K562 (cell line): ENCODE data around the gene PDIA4. TPM values are rescaled to one million over a fixed set of nuclear protein-coding genes. Genes with fewer than 3 reads are reported as not detected.

Experiments
- COPS2 ChIP-seq: fragments of 450-650 bp; conservative IDR thresholded peaks from 2 replicates; pipeline ENCODE4 v1.6.1; 2016; ENCODE audit warnings: mild to moderate bottlenecking, moderate library complexity
- CREB1 ChIP-seq, 2 experiments: sonication (generic) in 1 of 2; formaldehyde crosslinking in 1 of 2; IDR thresholded peaks; 2 replicates each; pipeline versions ENCODE4 v1.6.1 to v1.8.0; 2012 to 2022; ENCODE audit warnings: inconsistent platforms in 1 of 2, mild to moderate bottlenecking in 1 of 2, missing genetic modification reagents in 1 of 2, moderate library complexity in 1 of 2
- FOS ChIP-seq: IDR thresholded peaks from 3 replicates; pipeline ENCODE4 v1.6.1; 2011; ENCODE audit not compliant: insufficient read length; ENCODE audit errors: extremely low read depth
- HLTF ChIP-seq: fragments of 450-650 bp; IDR thresholded peaks from 2 replicates; pipeline ENCODE4 v1.6.1; 2016
- KDM4B ChIP-seq, 2 experiments: fragments of 450-650 bp in 1 of 2; sonication (generic) in 1 of 2; IDR thresholded peaks; 2 replicates each; pipeline ENCODE4 v1.6.1; 2016 to 2017; ENCODE audit warnings: borderline replicate concordance in 2 of 2, antibody characterized with exemption in 1 of 2, low read depth in 1 of 2, mild to moderate bottlenecking in 1 of 2
- MEF2A ChIP-seq: IDR thresholded peaks from 2 replicates; pipeline ENCODE4 v1.6.1; 2011; ENCODE audit warnings: low read depth, mild to moderate bottlenecking, low read length, moderate library complexity; ENCODE audit not compliant: control insufficient read depth
- NCOA1 ChIP-seq: fragments of 450-650 bp; IDR thresholded peaks from 2 replicates; pipeline ENCODE4 v1.6.1; 2016; ENCODE audit warnings: low read depth
- NCOA2 ChIP-seq, 2 experiments: fragments of 450-650 bp; IDR thresholded peaks; 2 replicates each; pipeline ENCODE4 v1.6.1; 2018; ENCODE audit warnings: mild to moderate bottlenecking in 2 of 2, moderate library complexity in 1 of 2; ENCODE audit not compliant: partially characterized antibody in 2 of 2
- OTX1 ChIP-seq: fragments of 450-650 bp; formaldehyde crosslinking; IDR thresholded peaks from 2 replicates; pipeline ENCODE4 v1.4.0; 2022; ENCODE audit warnings: mild to moderate bottlenecking
- RNF2 ChIP-seq: sonication (generic); IDR thresholded peaks from 2 replicates; pipeline ENCODE4 v1.6.1; 2016
- SAP30 ChIP-seq: fragments of 200-600 bp; sonication (generic); IDR thresholded peaks from 2 replicates; pipeline ENCODE4 v1.6.1; 2012; ENCODE audit warnings: borderline replicate concordance, low read depth, mild to moderate bottlenecking, moderate library complexity, low read length, control low read depth, inconsistent platforms; ENCODE audit not compliant: insufficient read depth, poor library complexity, severe bottlenecking
- SMARCA5 ChIP-seq: fragments of 450-650 bp; IDR thresholded peaks from 2 replicates; pipeline ENCODE4 v1.6.1; 2016
- SNAPC5 ChIP-seq: fragments of 250-450 bp; sonication (Bioruptor Pico); IDR thresholded peaks from 2 replicates; pipeline ENCODE4 v1.8.0; 2021; ENCODE audit warnings: moderate library complexity, mild to moderate bottlenecking, inconsistent platforms
- ZNF140 ChIP-seq: fragments of 250-450 bp; sonication (Bioruptor Pico); IDR thresholded peaks from 2 replicates; pipeline ENCODE4 v1.8.0; 2021; ENCODE audit warnings: moderate library complexity, mild to moderate bottlenecking, inconsistent platforms
- ZNF280B ChIP-seq: fragments of 250-450 bp; sonication (Bioruptor Pico); IDR thresholded peaks from 2 replicates; pipeline ENCODE4 v1.5.1; 2021; ENCODE audit warnings: mild to moderate bottlenecking
- ZNF407 ChIP-seq: fragments of 450-650 bp; IDR thresholded peaks from 2 replicates; pipeline ENCODE4 v1.6.1; 2016; ENCODE audit warnings: low read depth
- polyA plus RNA-seq, 8 experiments: library from polyadenylated mRNA; depleted of rRNA in 4 of 8; stranded (reverse) in 5 of 8; unstranded in 3 of 8; fragments of >200 nt; fragmentation: Nextera tagmentation in 2 of 8; fragmentation: Illumina TruSeq in 1 of 8; extraction: Ambion mirVana in 2 of 8; extraction: Trizol in 1 of 8; gene quantifications; 2 replicates each; pipeline versions ENCODE4 v1.2.1 to v1.2.3, GENCODE V29; 2011 to 2014; ENCODE audit warnings: inconsistent platforms in 1 of 8, missing spikeins in 1 of 8
- total RNA-seq, 7 experiments: library from RNA; depleted of rRNA in 6 of 7; stranded (reverse); fragments of >200 nt in 6 of 7; fragmentation: Illumina TruSeq in 2 of 7; extraction: Trizol in 2 of 7; gene quantifications; 2 replicates each; pipeline versions ENCODE4 v1.2.1 to v1.2.3, GENCODE V29; 2011 to 2021; ENCODE audit warnings: low replicate concordance in 1 of 7
- TF ChIP-seq, protein P1 (sequence below): sonication (generic); formaldehyde crosslinking; IDR thresholded peaks from 2 replicates; pipeline ENCODE4 v1.8.1; 2022; ENCODE audit warnings: missing genetic modification reagents

Gene PDIA4
- total and polyA plus RNA-seq, 9 of the 15 experiments (the other 6 are each of a cell fraction or from before 2014, with no cell fraction given): 9.1 to 175 (median 146) TPM

DNA sequence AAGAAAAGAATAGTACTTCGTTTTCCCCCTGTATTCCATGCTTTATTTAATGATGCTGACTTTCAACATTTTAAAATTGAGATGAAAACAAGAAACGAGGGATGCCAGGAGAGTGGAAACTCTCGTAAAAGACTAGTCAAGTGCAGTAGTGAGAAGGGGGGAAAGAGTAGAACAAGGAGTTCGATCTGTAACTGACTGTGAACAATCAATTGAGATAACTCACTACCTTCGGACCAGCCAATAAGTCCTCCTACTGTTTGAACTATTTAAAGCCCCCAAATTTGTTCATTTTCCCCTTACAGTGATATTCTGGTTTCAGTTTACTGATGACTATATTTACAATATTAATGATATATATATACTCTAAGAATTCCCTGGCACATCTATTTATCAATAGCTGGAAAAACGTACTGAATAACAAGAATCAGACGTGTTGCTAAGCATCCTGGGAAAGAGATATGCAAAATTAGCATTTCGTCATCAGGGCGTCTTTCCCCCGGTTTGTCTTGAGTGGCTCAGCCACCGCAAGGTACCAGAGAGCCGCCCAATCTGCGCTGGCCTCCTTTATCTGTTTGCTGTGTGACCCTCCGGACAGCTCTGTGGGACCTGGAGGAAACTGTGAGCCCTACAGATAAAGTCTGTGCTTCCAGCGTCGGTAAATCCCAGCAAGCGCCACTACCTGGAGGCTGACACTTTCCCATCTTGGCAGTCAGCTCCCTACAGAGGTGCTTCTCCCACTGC, 41.1 kb downstream of the PDIA4 start (continued):
- TF ChIP-seq ZNF407 (peak; percentile 63; the same call in 1 of the 2 replicates), OTX1 (CRISPR knock-in tag) (peak; percentile 77; the same call in 1 of the 2 replicates), NCOA1 (no peak; the same call in 1 of the 2 replicates), RNF2 (0 out of 2 replicates have a peak, but pooled peaks have one; percentile 44), NCOA2 (IDR thresholded peaks at IDR 0.05; ENCODE audit: partially characterized antibody in 2 of 2) (no peak), ZNF280B (no peak), SAP30 (peak; percentile 68), MEF2A (no peak), ZNF140 (no peak), SNAPC5 (CRISPR knock-in tag) (peak; percentile 99), HLTF (0 out of 2 replicates have a peak, but pooled peaks have one; percentile 64), COPS2 (no peak), SMARCA5 (peak; percentile 93), KDM4B (IDR thresholded peaks at IDR 0.05; ENCODE audit: borderline replicate concordance in 2 of 2, low read depth in 1 of 2) (no peak), FOS (peak; percentile 63), CREB1 (IDR thresholded peaks at IDR 0.05) (peak; percentile 88), CREB1 (CRISPR knock-in tag; IDR thresholded peaks at IDR 0.05) (peak; percentile 84)
- TF ChIP-seq, protein P1, sequence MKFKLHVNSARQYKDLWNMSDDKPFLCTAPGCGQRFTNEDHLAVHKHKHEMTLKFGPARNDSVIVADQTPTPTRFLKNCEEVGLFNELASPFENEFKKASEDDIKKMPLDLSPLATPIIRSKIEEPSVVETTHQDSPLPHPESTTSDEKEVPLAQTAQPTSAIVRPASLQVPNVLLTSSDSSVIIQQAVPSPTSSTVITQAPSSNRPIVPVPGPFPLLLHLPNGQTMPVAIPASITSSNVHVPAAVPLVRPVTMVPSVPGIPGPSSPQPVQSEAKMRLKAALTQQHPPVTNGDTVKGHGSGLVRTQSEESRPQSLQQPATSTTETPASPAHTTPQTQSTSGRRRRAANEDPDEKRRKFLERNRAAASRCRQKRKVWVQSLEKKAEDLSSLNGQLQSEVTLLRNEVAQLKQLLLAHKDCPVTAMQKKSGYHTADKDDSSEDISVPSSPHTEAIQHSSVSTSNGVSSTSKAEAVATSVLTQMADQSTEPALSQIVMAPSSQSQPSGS: no peak
